Fibroblast of villous mesenchyme (primary cell): ENCODE measurements around the gene TMEM169. TPM values are rescaled to one million over a fixed set of nuclear protein-coding genes. Genes with fewer than 3 reads are reported as not detected.
"Not testable (repeated sequence)": the region's sequence is repeated elsewhere in the genome, so short reads cannot be mapped to it uniquely, and the experiment has no call there.

ENCODE experiments used
- DNase-seq: peaks from one replicate; pipeline ENCODE4 v3.0.0-alpha.2; 2010; ENCODE audit warnings: low read depth
- H3K4me3 ChIP-seq: 2 replicates; pipeline ENCODE4 v1.5.1; 2011; ENCODE audit warnings: low read depth, mild to moderate bottlenecking, low read length
- CTCF ChIP-seq: IDR thresholded peaks from 2 replicates; pipeline ENCODE4 v1.5.1; 2012; ENCODE audit warnings: low read depth, mild to moderate bottlenecking, low read length; ENCODE audit not compliant: insufficient read depth
- total RNA-seq: library from RNA; depleted of rRNA; stranded (reverse); fragments of >200 nt; gene quantifications from 2 replicates; pipeline ENCODE4 v1.2.3, GENCODE V29; 2012

Gene TMEM169
- total RNA-seq, 1 donor: 0.43 TPM

DNA sequence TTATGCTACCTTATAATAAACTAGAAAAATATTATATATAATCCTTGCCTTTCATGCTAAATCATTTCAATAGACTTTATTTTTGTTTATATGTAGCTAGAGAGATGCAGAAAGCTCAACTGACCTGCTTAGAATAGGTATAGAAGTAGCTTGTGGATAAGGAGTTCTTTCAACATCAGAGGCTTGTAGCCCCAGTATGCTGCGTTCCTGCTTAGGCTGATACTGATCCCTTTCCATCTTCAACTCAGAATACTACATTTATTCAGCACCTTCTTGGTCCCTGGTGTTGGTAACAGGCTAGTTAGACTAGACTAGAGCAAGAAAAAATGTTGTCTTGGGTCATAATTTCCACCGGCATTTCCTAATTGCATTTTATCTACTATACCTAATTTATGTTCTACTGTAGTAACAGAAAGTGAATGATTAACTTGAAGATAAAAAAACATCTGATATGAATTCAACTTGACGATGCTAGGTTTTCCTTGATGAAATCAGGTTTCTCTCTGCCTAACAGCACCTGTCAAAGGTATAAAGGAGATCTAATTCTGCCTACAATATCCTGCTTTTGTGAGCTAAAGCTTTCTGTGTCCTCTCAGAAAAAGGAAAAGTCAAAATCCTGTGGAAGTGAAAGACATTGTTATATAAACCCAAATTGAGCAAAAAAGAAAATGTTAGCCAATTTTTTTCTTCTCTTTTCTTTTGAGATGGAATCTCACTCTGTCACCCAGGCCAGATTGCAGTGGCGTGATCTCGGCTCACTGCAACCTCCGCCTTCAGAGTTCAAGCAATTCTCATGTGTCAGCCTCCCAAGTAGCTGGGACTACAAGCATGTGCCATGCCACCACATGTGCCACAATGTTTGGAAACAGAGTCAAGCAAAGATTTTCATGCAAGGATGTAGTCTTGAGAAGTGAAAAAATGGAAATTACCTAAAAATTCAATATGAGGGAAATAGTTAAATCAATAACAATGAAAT lies 5.9 kb upstream of the TMEM169 start:
- DNase-seq: no peak
- no peak for TF ChIP-seq CTCF
- H3K4me3 ChIP-seq: no peak overlapping the region

GRCh38 chr2:216078776-216079175 lies 2.9 kb upstream of the TMEM169 start:
- peak; percentile 44 for DNase-seq
- TF ChIP-seq CTCF: no peak
- no peak overlapping the region for H3K4me3 ChIP-seq

DNA sequence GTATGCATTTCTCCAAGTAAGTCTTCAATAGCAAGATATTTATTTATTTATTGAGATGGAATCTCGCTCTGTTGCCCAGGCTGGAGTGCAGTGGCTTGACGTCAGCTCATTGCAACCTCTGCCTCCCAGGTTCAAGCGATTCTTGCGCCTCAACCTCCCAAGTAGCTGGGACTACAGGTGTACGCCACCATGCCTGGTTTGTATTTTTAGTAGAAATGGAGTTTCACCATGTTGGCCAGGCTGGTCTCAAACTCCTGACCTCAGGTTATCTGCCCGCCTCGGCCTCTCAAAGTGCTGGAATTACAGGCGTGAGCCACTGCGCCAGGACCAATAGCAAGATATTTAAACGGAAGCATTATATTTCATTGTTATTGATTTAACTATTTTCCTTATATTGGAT lies 1.7 kb upstream of the TMEM169 start:
- H3K4me3 ChIP-seq, DNase-seq: not testable (repeated sequence)

GRCh38 chr2:216081012-216081411 lies 707 bp upstream of the TMEM169 start:
- no peak for DNase-seq
- no peak for TF ChIP-seq CTCF
- peak overlapping the region; percentile 60 for H3K4me3 ChIP-seq

GRCh38 chr2:216082117-216082711 lies 495 bp downstream of the TMEM169 start:
- no peak for DNase-seq
- H3K4me3 ChIP-seq: peak overlapping the region; percentile 60
- TF ChIP-seq CTCF: no peak

DNA sequence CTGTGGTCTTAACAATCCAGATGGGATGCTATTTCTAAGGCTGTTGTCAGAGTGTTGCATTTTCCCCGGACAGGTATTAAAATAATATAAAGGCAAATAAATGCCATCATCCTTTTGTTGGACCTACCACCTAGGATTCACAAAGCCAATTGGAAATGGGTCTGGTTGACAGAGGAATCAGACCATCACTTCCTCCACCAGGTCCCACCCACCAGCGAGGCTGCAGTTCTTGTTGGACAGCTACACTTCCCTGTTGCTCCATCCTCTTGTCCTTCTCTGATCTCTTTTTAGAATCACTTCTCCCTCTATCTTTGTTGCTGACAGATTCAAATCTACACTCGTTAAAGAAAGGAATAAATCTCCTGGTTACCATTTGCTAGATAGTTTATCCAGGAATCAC lies 1.1 kb downstream of the TMEM169 start:
- DNase-seq: no peak
- no peak overlapping the region for H3K4me3 ChIP-seq
- TF ChIP-seq CTCF: no peak

- peak; percentile 18 for DNase-seq
- no peak overlapping the region for H3K4me3 ChIP-seq
- TF ChIP-seq CTCF: no peak
These were observed 2.0 kb downstream of the TMEM169 start for GRCh38 chr2:216083464-216084281.
